Astrocyte (in vitro differentiated cells and primary cell): ENCODE results near the gene C1orf116. TPM values are rescaled to one million over a fixed set of nuclear protein-coding genes. Genes with fewer than 3 reads are reported as not detected.

Experiments used
- DNase-seq: peaks from one replicate; pipeline ENCODE4 v3.0.0-alpha.2; 2010; ENCODE audit warnings: low read depth
- FAIRE-seq: peaks from 2 replicates; lab custom pipeline; 2011; peaks lifted over from hg19 to GRCh38; lab: Jason Lieb, UNC
- H2AFZ ChIP-seq: 2 replicates; pipeline ENCODE4 v1.6.0; 2012; ENCODE audit warnings: low read depth, low read length, inconsistent platforms
- H3K27ac ChIP-seq: 2 replicates; pipeline ENCODE4 v1.5.1; 2011; ENCODE audit warnings: low read depth, low read length, inconsistent platforms
- H3K27me3 ChIP-seq: 2 replicates; pipeline ENCODE4 v1.6.0; 2011; ENCODE audit warnings: low read length, inconsistent platforms; ENCODE audit not compliant: insufficient read depth
- H3K36me3 ChIP-seq: 2 replicates; pipeline ENCODE4 v1.5.1; 2011; ENCODE audit warnings: low read length, inconsistent platforms; ENCODE audit not compliant: insufficient read depth
- H3K4me1 ChIP-seq: 2 replicates; pipeline ENCODE4 v1.5.1; 2011; ENCODE audit warnings: low read length, inconsistent platforms; ENCODE audit not compliant: insufficient read depth
- H3K4me2 ChIP-seq: 2 replicates; pipeline ENCODE4 v1.6.0; 2012; ENCODE audit warnings: low read length, inconsistent platforms
- H3K4me3 ChIP-seq: 2 replicates; pipeline ENCODE4 v1.5.1; 2011; ENCODE audit warnings: low read depth, mild to moderate bottlenecking, low read length, inconsistent platforms; ENCODE audit not compliant: insufficient read depth
- H3K79me2 ChIP-seq: 2 replicates; pipeline ENCODE4 v1.6.0; 2012; ENCODE audit warnings: mild to moderate bottlenecking, low read length, inconsistent platforms; ENCODE audit not compliant: insufficient read depth
- H3K9ac ChIP-seq: 2 replicates; pipeline ENCODE4 v1.6.0; 2012; ENCODE audit warnings: mild to moderate bottlenecking, low read length, inconsistent platforms
- H3K9me3 ChIP-seq: 2 replicates; pipeline ENCODE4 v1.5.1; 2012; ENCODE audit warnings: low read depth, mild to moderate bottlenecking, low read length, inconsistent platforms; ENCODE audit not compliant: insufficient read depth
- H4K20me1 ChIP-seq: 2 replicates; pipeline ENCODE4 v1.6.0; 2012; ENCODE audit warnings: low read length, inconsistent platforms; ENCODE audit not compliant: insufficient read depth
- H3K27ac Mint-ChIP-seq: one replicate; pipeline ENCODE4 v1.8.0; 2021; ENCODE audit warnings: mild to moderate bottlenecking, mixed read lengths; ENCODE audit not compliant: unreplicated experiment
- H3K27me3 Mint-ChIP-seq: one replicate; pipeline ENCODE4 v1.8.0; 2021; ENCODE audit warnings: low read depth, mixed read lengths; ENCODE audit not compliant: unreplicated experiment
- H3K36me3 Mint-ChIP-seq: one replicate; pipeline ENCODE4 v1.8.0; 2021; ENCODE audit warnings: low read depth, mixed read lengths; ENCODE audit not compliant: unreplicated experiment
- H3K4me1 Mint-ChIP-seq: one replicate; pipeline ENCODE4 v1.8.0; 2021; ENCODE audit warnings: low read depth, mixed read lengths; ENCODE audit not compliant: unreplicated experiment
- H3K4me3 Mint-ChIP-seq: one replicate; pipeline ENCODE4 v1.8.0; 2021; ENCODE audit warnings: mild to moderate bottlenecking, moderate library complexity, mixed read lengths; ENCODE audit not compliant: unreplicated experiment
- H3K9me3 Mint-ChIP-seq: one replicate; pipeline ENCODE4 v1.8.0; 2021; ENCODE audit warnings: mild to moderate bottlenecking, mixed read lengths; ENCODE audit not compliant: unreplicated experiment
- EZH2 ChIP-seq: IDR thresholded peaks from 2 replicates; pipeline ENCODE4 v1.6.1; 2012; ENCODE audit warnings: mild to moderate bottlenecking, low read length, inconsistent platforms; ENCODE audit not compliant: insufficient read depth
- total RNA-seq: library from RNA; stranded (reverse); gene quantifications from 2 replicates; pipeline ENCODE4 v1.2.1, GENCODE V29; 2021
- TF ChIP-seq, protein P1 (sequence below): IDR thresholded peaks from 2 replicates; pipeline ENCODE4 v1.5.1; 2011; ENCODE audit warnings: low read depth, mild to moderate bottlenecking, inconsistent platforms, low read length, moderate library complexity; ENCODE audit not compliant: insufficient read depth

C1orf116 gene
- total RNA-seq, 1 donor from 2014 or later: 0.86 TPM

GRCh38 chr1:207004931-207005830 is 27.4 kb downstream of the C1orf116 start:
- Mint-ChIP-seq H3K27ac (peak overlapping the region; percentile 79), H3K36me3 (no peaks in the 10 kb centered on the region), H3K4me1 (peaks cover 16% of the 10 kb centered on the region), H3K4me3 (no peak overlapping the region), H3K27me3 (no peaks in the 10 kb centered on the region), H3K9me3 (peaks cover 12% of the 10 kb centered on the region)
- FAIRE-seq (no peak), DNase-seq (peak; percentile 70)
- Histone ChIP-seq H3K27me3 (no peaks in the 10 kb centered on the region), H3K79me2 (no peaks in the 10 kb centered on the region), H3K36me3 (no peaks in the 10 kb centered on the region), H3K4me2 (no peak overlapping the region), H2AFZ (peak overlapping the region; percentile 35), H3K4me3 (no peak overlapping the region), H4K20me1 (no peaks in the 10 kb centered on the region), H3K4me1 (peaks cover 9% of the 10 kb centered on the region), H3K9ac (no peak overlapping the region), H3K27ac (no peak overlapping the region), H3K9me3 (peaks cover 4% of the 10 kb centered on the region)
- TF ChIP-seq EZH2: no peak
- TF ChIP-seq, protein P1, sequence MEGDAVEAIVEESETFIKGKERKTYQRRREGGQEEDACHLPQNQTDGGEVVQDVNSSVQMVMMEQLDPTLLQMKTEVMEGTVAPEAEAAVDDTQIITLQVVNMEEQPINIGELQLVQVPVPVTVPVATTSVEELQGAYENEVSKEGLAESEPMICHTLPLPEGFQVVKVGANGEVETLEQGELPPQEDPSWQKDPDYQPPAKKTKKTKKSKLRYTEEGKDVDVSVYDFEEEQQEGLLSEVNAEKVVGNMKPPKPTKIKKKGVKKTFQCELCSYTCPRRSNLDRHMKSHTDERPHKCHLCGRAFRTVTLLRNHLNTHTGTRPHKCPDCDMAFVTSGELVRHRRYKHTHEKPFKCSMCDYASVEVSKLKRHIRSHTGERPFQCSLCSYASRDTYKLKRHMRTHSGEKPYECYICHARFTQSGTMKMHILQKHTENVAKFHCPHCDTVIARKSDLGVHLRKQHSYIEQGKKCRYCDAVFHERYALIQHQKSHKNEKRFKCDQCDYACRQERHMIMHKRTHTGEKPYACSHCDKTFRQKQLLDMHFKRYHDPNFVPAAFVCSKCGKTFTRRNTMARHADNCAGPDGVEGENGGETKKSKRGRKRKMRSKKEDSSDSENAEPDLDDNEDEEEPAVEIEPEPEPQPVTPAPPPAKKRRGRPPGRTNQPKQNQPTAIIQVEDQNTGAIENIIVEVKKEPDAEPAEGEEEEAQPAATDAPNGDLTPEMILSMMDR: peak; percentile 78

DNA sequence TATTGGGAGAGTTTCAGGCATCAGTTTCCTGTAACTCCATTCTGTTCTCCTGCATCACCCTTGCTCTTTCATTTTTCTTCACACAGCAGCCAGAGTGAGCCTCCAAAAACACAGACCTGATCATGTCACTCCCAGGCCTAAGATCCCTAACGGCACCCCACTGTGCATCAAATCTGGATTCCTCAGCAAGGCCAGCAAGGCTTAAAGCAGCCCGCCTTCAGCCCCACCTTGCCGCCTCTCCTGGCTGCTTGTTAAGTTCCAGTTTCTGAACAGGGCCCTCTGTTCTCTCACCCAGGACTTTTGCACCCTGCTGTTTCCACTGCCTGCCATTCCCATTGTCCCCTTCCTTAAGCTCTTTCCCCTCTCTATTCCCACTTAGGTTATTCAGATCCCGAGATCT is 29.3 kb downstream of the C1orf116 start:
- no peaks in the 10 kb centered on the region for H3K36me3 ChIP-seq
- no peak for DNase-seq
- no peak overlapping the region for H3K4me2 ChIP-seq
- Mint-ChIP-seq H3K4me1 (peaks cover 14% of the 10 kb centered on the region), H3K36me3 (no peaks in the 10 kb centered on the region), H3K27me3 (no peaks in the 10 kb centered on the region), H3K9me3 (peaks cover 2% of the 10 kb centered on the region), H3K4me3 (no peak overlapping the region), H3K27ac (no peak overlapping the region)
- H3K79me2 ChIP-seq: no peaks in the 10 kb centered on the region
- no peak overlapping the region for H3K4me3 ChIP-seq
- no peaks in the 10 kb centered on the region for H3K27me3 ChIP-seq
- H3K27ac ChIP-seq: no peak overlapping the region
- H3K4me1 ChIP-seq: peaks cover 9% of the 10 kb centered on the region
- no peak overlapping the region for H2AFZ ChIP-seq
- peaks cover 2% of the 10 kb centered on the region for H3K9me3 ChIP-seq
- H4K20me1 ChIP-seq: no peaks in the 10 kb centered on the region
- H3K9ac ChIP-seq: no peak overlapping the region
- FAIRE-seq: no peak
- no peak for TF ChIP-seq EZH2
- TF ChIP-seq, protein P1: no peak

DNA sequence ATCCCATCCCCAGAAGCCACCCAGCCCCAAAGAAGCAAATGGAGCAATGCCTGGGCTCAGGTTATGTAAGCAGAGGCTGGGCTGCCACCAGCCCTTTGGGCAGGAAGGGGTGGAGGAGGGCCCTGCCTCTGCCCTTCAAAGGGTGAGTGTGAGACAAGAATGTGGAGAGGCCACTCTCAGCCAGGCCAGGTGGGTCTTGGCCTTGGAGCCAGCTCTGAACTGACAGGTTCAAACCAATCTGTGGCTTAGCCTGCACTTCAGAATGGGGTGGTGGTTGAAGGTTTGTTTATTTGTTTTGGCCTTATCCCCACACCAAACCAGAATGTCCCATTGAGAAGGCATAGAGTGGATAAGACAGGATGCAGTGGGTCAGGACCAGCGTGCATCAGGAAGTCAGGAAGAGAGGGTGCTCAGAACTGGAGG is 29.8 kb downstream of the C1orf116 start:
- Histone ChIP-seq H3K4me3 (no peak overlapping the region), H3K9me3 (no peaks in the 10 kb centered on the region), H3K9ac (no peak overlapping the region), H3K27ac (no peak overlapping the region), H2AFZ (no peak overlapping the region), H3K36me3 (no peaks in the 10 kb centered on the region), H4K20me1 (no peaks in the 10 kb centered on the region), H3K4me1 (peaks cover 9% of the 10 kb centered on the region), H3K79me2 (no peaks in the 10 kb centered on the region), H3K4me2 (no peak overlapping the region), H3K27me3 (no peaks in the 10 kb centered on the region)
- Mint-ChIP-seq H3K36me3 (no peaks in the 10 kb centered on the region), H3K4me3 (no peak overlapping the region), H3K27ac (no peak overlapping the region), H3K4me1 (peaks cover 14% of the 10 kb centered on the region), H3K9me3 (peaks cover 2% of the 10 kb centered on the region), H3K27me3 (no peaks in the 10 kb centered on the region)
- DNase-seq: peak; percentile 63
- no peak for TF ChIP-seq EZH2
- TF ChIP-seq, protein P1: no peak
- no peak for FAIRE-seq
